HCT116 (cell line): Measurements from ENCODE around the gene ESRRA. TPM values are rescaled to one million over a fixed set of nuclear protein-coding genes. Genes with fewer than 3 reads are reported as not detected.
A peak's percentile ranks its signal among the peaks of the same experiment; 100 is the strongest.

Source experiments
- ATAC-seq: fragments of 200-7000 bp; cut with Tn5 transposase; 2 replicates; pipeline ENCODE4 v1.9.1; 2020; ENCODE audit warnings: mild to moderate bottlenecking, moderate library complexity
- BruUV-seq: library from RNA; stranded (reverse); fragments of 400-500 nt; replicated peaks from 2 replicates; lab custom pipeline; 2021; lab: Mats Ljungman, UMichigan
- CTCF ChIA-PET: fragments of 300-600 bp; sonication (Branson Sonifier 250); formaldehyde crosslinking; loops from one replicate; lab custom pipeline; 2021; ENCODE audit warnings: antibody characterized with exemption; lab: Charles Lee
- POLR2A ChIA-PET: fragments of 300-600, 350-600 bp; sonication (Branson Sonifier 250); formaldehyde crosslinking; loops from one replicate; lab custom pipeline; 2021; ENCODE audit warnings: antibody characterized with exemption; lab: Charles Lee
- RAD21 ChIA-PET, 2 experiments: fragments of 300-600 bp; sonication (Branson Sonifier 250); formaldehyde crosslinking; loops; one replicate each; lab custom pipeline; 2023; ENCODE audit warnings: low total read pairs in 2 of 2; ENCODE audit not compliant: uncharacterized antibody in 2 of 2, unreplicated experiment in 2 of 2, low non-redundant PET in 1 of 2; lab: Charles Lee
- DNase-seq: peaks from one replicate; pipeline ENCODE4 v3.0.0-alpha.2; 2010; ENCODE audit warnings: low read depth, low spot score
- H2AFZ ChIP-seq: fragments of 200-600 bp; shearing (Covaris generic), sonication (generic); 2 replicates; pipeline ENCODE4 v1.6.1; 2017; ENCODE audit warnings: low read depth, mixed run types, mixed read lengths, antibody characterized with exemption, low read length; ENCODE audit not compliant: poor library complexity, severe bottlenecking
- H3K27ac ChIP-seq: 2 replicates; pipeline ENCODE4 v1.5.1; 2012; ENCODE audit warnings: low read depth, low read length
- H3K27me3 ChIP-seq: fragments of 200-600 bp; sonication (generic); 2 replicates; pipeline ENCODE4 v1.6.1; 2016; ENCODE audit warnings: mixed run types, low read length, mixed read lengths; ENCODE audit not compliant: insufficient read depth
- H3K36me3 ChIP-seq, 2 experiments: fragments of 200-500 bp in 1 of 2; fragments of 200-600 bp in 1 of 2; sonication (Bioruptor generic) in 1 of 2; sonication (generic) in 1 of 2; 2 replicates each; pipeline versions ENCODE4 v1.5.1 to v1.6.1; 2014 to 2016; ENCODE audit warnings: low read length in 2 of 2, inconsistent platforms in 1 of 2, mixed read lengths in 1 of 2, mixed run types in 1 of 2; ENCODE audit not compliant: insufficient read depth in 2 of 2, control insufficient read depth in 1 of 2
- H3K4me1 ChIP-seq, 2 experiments: fragments of 200-600 bp in 1 of 2; sonication (generic) in 1 of 2; 2 replicates each; pipeline versions ENCODE4 v1.5.1 to v1.6.1; 2012 to 2017; ENCODE audit warnings: low read length in 2 of 2, inconsistent platforms in 1 of 2, mild to moderate bottlenecking in 1 of 2, mixed read lengths in 1 of 2, mixed run types in 1 of 2, moderate library complexity in 1 of 2; ENCODE audit not compliant: insufficient read depth in 2 of 2, control insufficient read depth in 1 of 2
- H3K4me2 ChIP-seq: fragments of 200-600 bp; sonication (generic); 2 replicates; pipeline ENCODE4 v1.6.1; 2017; ENCODE audit warnings: mixed run types, low read length, mixed read lengths
- H3K4me3 ChIP-seq, 2 experiments: fragments of 200-600 bp in 1 of 2; sonication (generic) in 1 of 2; replicated peaks in 1 of 2; 2 replicates each; pipeline ENCODE4 v1.5.1; 2011 to 2016; ENCODE audit warnings: low read length in 2 of 2, control low read depth in 1 of 2, low read depth in 1 of 2, mild to moderate bottlenecking in 1 of 2, mixed read lengths in 1 of 2, mixed run types in 1 of 2
- H3K79me2 ChIP-seq: fragments of 200-600 bp; sonication (generic); 2 replicates; pipeline ENCODE4 v1.6.1; 2017; ENCODE audit warnings: mild to moderate bottlenecking, mixed run types, low read length, moderate library complexity, mixed read lengths; ENCODE audit not compliant: insufficient read depth
- H3K9ac ChIP-seq: fragments of 200-600 bp; sonication (generic); 2 replicates; pipeline ENCODE4 v1.6.1; 2016; ENCODE audit warnings: low read length, mixed read lengths
- H3K9me2 ChIP-seq: fragments of 200-600 bp; sonication (generic), shearing (Covaris generic); 2 replicates; pipeline ENCODE4 v1.6.1; 2017; ENCODE audit warnings: mixed run types, mild to moderate bottlenecking, moderate library complexity; ENCODE audit not compliant: insufficient read depth
- H3K9me3 ChIP-seq, 2 experiments: fragments of 200-500 bp in 1 of 2; fragments of 200-600 bp in 1 of 2; sonication (Bioruptor generic) in 1 of 2; sonication (generic) in 1 of 2; 2 replicates each; pipeline ENCODE4 v1.6.1; 2014 to 2017; ENCODE audit warnings: low read length in 2 of 2, mixed read lengths in 2 of 2, inconsistent platforms in 1 of 2, low read depth in 1 of 2, mild to moderate bottlenecking in 1 of 2, mixed run types in 1 of 2, moderate library complexity in 1 of 2; ENCODE audit not compliant: control insufficient read depth in 1 of 2, insufficient read depth in 1 of 2
- H4K20me1 ChIP-seq: fragments of 200-600 bp; sonication (generic), shearing (Covaris generic); 2 replicates; pipeline ENCODE4 v1.6.1; 2017; ENCODE audit warnings: mixed run types, mild to moderate bottlenecking, moderate library complexity; ENCODE audit not compliant: insufficient read depth
- EZH2phosphoT487 ChIP-seq: fragments of 200-600 bp; IDR thresholded peaks from 2 replicates; pipeline ENCODE4 v1.6.1; 2018; ENCODE audit warnings: antibody characterized with exemption, borderline replicate concordance
- POLR2A ChIP-seq: IDR thresholded peaks from 2 replicates; pipeline ENCODE4 v1.7.0; 2011; ENCODE audit warnings: borderline replicate concordance; ENCODE audit not compliant: insufficient read depth, insufficient read length; ENCODE audit errors: extremely low read depth
- POLR2AphosphoS5 ChIP-seq: IDR thresholded peaks from 2 replicates; pipeline ENCODE4 v1.6.1; 2011; ENCODE audit warnings: mild to moderate bottlenecking, low read depth, low read length, moderate library complexity
- REST ChIP-seq: IDR thresholded peaks from 2 replicates; pipeline ENCODE4 v1.6.1; 2012; ENCODE audit warnings: low read depth
- TCF7L2 ChIP-seq: IDR thresholded peaks from 2 replicates; pipeline ENCODE4 v1.7.0; 2011; ENCODE audit warnings: borderline replicate concordance, inconsistent platforms; ENCODE audit not compliant: insufficient read depth, insufficient read length; ENCODE audit errors: extremely low read depth
- ZBTB33 ChIP-seq: IDR thresholded peaks from 2 replicates; pipeline ENCODE4 v1.6.1; 2011; ENCODE audit warnings: mild to moderate bottlenecking, low read length, moderate library complexity; ENCODE audit not compliant: insufficient replicate concordance; ENCODE audit errors: extremely low read depth
- ZFX ChIP-seq: fragments of 450-650 bp; IDR thresholded peaks from 2 replicates; pipeline ENCODE4 v1.6.1; 2017
- ZNF274 ChIP-seq: fragments of 200-500 bp; sonication (Bioruptor generic); IDR thresholded peaks from 2 replicates; pipeline ENCODE4 v1.6.1; 2014; ENCODE audit warnings: mild to moderate bottlenecking, low read depth, low read length, inconsistent platforms
- intact Hi-C: fragments of 100-400 bp; cut with micrococcal nuclease; formaldehyde crosslinking; loops from 2 replicates; pipeline ENCODE4 v1.10.0; 2022
- total RNA-seq: library from RNA; stranded (reverse); gene quantifications from one replicate; pipeline ENCODE4 v1.2.1, GENCODE V29; 2021; ENCODE audit not compliant: unreplicated experiment

ESRRA gene
- total RNA-seq, 1 experiment from 2014 or later = 62.7 TPM

GRCh38 chr11:64268025-64268892, 37.1 kb upstream of the ESRRA start:
- Histone ChIP-seq H3K79me2 (peaks cover 8% of the 10 kb centered on the region; the same call in 1 of the 2 replicates), H3K27me3 (no peaks in the 10 kb centered on the region)
- ATAC-seq = peak; percentile 6
- TF ChIP-seq TCF7L2 = peak; percentile 85
- no peak for TF ChIP-seq ZNF274
- 0 out of 2 replicates have a peak, but pooled peaks have one; percentile 10 for TF ChIP-seq POLR2AphosphoS5
- TF ChIP-seq, all 23 proteins: peak for 2
- Histone ChIP-seq H3K27ac (peak overlapping the region; percentile 95), H3K9ac (peak overlapping the region; percentile 80), H3K9me3 (no peaks in the 10 kb centered on the region), H3K4me3 (peak overlapping the region; percentile 71 to 72), H2AFZ (no peak overlapping the region), H4K20me1 (no peaks in the 10 kb centered on the region), H3K4me1 (peaks cover 18 to 31% of the 10 kb centered on the region in 2 experiments; a peak in 3 of 4 replicates), H3K9me2 (no peaks in the 10 kb centered on the region), H3K4me2 (peak overlapping the region; percentile 91), H3K36me3 (peaks cover 5 to 20% of the 10 kb centered on the region in 2 experiments; a peak in 2 of 4 replicates)
- RAD21 ChIA-PET = no interaction called here
- intact Hi-C loops = no loop called here
- CTCF ChIA-PET = interaction anchor here (0.6 to 2.5 kb wide), 6 partner anchors 16 to 87 kb away, joined by 3 to 11 read pairs (median 4); no protein-coding TSS in a partner anchor
- POLR2A ChIA-PET = interaction anchor here (0.7 to 3.9 kb wide), 12 partner anchors 11 to 82 kb away, joined by 3 to 29 read pairs (median 4); partner anchors contain the start of genes ESRRA, FKBP2, GPR137 and PPP1R14B
- BruUV-seq = no TSS peak
- no peak for DNase-seq

GRCh38 chr11:64268893-64269539, 36.3 kb upstream of the ESRRA start:
- peak overlapping the region; percentile 91 for H3K4me2 ChIP-seq
- H3K9ac ChIP-seq = peak overlapping the region; percentile 80
- no peaks in the 10 kb centered on the region for H3K27me3 ChIP-seq
- peak overlapping the region; percentile 95 for H3K27ac ChIP-seq
- H3K36me3 ChIP-seq = peaks cover 2 to 12% of the 10 kb centered on the region in 2 experiments; a peak in 1 of 4 replicates
- H3K4me3 ChIP-seq = peak overlapping the region; percentile 71 to 72
- no TSS peak for BruUV-seq
- ChIA-PET POLR2A (interaction anchor here (0.7 to 3.9 kb wide), 14 partner anchors 11 to 83 kb away, joined by 3 to 29 read pairs (median 4); partner anchors contain the start of genes ESRRA, FKBP2, GPR137 and PPP1R14B), CTCF (interaction anchor here (0.6 to 2.5 kb wide), 10 partner anchors 17 to 88 kb away, joined by 3 to 11 read pairs (median 4); partner anchors contain the start of genes PRDX5 and TRMT112), RAD21 (interaction anchor here in 1 of 2 experiments (0.8 kb wide), 1 partner anchor 42 kb away, joined by 3 read pairs; no protein-coding TSS in a partner anchor)
- H4K20me1 ChIP-seq = no peaks in the 10 kb centered on the region
- no peaks in the 10 kb centered on the region for H3K9me3 ChIP-seq
- ATAC-seq = peak; percentile 33
- H3K79me2 ChIP-seq = peaks cover 8% of the 10 kb centered on the region; the same call in 1 of the 2 replicates
- no peak for DNase-seq
- H3K4me1 ChIP-seq = peaks cover 18 to 31% of the 10 kb centered on the region in 2 experiments; a peak in 3 of 4 replicates
- intact Hi-C loops = no loop called here
- no peak overlapping the region for H2AFZ ChIP-seq
- no peaks in the 10 kb centered on the region for H3K9me2 ChIP-seq
- TF ChIP-seq POLR2A (peak; percentile 14), ZFX (peak; percentile 64; the same call in 1 of the 2 replicates), POLR2AphosphoS5 (no peak; the same call in 1 of the 2 replicates), ZBTB33 (no peak), EZH2phosphoT487 (no peak), REST (no peak)
